ENCODE data around the gene NBPF19. TPM values are rescaled to one million over a fixed set of nuclear protein-coding genes. Genes with fewer than 3 reads are reported as not detected.
A peak's percentile ranks its signal among the peaks of the same experiment; 100 is the strongest.
"Not testable (repeated sequence)": the region's sequence is repeated elsewhere in the genome, so short reads cannot be mapped to it uniquely, and the experiment has no call there.

NBPF19 gene
- total and polyA plus RNA-seq, 4 donors = 5.6 to 50.7 (median 16.3) TPM

DNA sequence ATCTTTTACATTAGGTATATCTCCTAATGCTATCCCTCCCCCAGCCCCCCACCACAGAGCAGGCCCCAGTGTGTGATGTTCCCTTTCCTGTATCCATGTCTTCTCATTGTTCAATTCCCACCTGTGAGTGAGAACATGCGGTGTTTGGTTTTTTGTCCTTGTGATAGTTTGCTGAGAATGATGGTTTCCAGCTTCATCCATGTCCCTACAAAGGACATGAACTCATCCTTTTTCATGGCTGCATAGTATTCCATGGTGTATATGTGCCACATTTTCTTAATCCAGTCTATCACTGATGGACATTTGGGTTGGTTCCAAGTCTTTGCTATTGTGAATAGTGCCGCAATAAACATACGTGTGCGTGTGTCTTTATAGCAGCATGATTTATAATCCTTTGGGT lies 90.6 kb downstream of the NBPF19 start:
- not testable (repeated sequence) for H3K4me3 ChIP-seq; H3K27me3 ChIP-seq (ENCODE audit: control insufficient read depth in 3 of 3, insufficient read depth in 3 of 3, low read length in 2 of 3); H3K36me3 ChIP-seq (ENCODE audit: control insufficient read depth in 4 of 4, insufficient read depth in 4 of 4, low read length in 4 of 4); H3K9me3 ChIP-seq (ENCODE audit: control insufficient read depth in 4 of 4, insufficient read depth in 3 of 4, low read length in 3 of 4); DNase-seq; H3K4me1 ChIP-seq (ENCODE audit: control insufficient read depth in 5 of 5, insufficient read depth in 5 of 5, low read length in 5 of 5); H3K9ac ChIP-seq (ENCODE audit: insufficient read depth in 1 of 2, low read length in 2 of 2); H3K27ac ChIP-seq (ENCODE audit: low read depth in 1 of 2, low read length in 1 of 2); ATAC-seq (ENCODE audit: insufficient read depth, low FRiP score)
- 94 to 100% methylated on average over 1 of the region's 4 CpGs for WGBS, 2 donors

DNA sequence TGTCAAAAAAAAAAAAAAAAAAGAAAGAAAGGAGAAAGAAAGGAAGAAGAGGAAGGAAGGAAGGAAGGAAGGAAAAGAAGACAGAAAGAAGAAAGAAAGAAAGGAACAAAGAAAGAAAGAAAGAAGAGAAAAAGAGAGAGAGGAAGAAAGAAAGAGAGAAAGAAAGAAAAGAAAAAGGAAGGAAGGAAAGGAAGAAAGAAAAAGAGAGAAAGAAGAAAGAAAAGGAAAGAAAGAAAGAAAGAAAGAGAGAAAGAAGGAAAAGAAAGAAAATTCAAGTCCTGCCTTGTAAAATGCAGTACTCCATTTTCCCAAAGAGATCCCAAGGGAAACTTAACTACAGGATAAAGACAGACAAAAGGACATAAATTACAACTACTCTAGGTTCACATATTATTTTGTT lies 97.9 kb downstream of the NBPF19 start:
- not testable (repeated sequence) for H3K27ac ChIP-seq (ENCODE audit: low read depth in 1 of 2, low read length in 1 of 2); ATAC-seq (ENCODE audit: insufficient read depth, low FRiP score); H3K9ac ChIP-seq (ENCODE audit: insufficient read depth in 1 of 2, low read length in 2 of 2); H3K4me3 ChIP-seq; H3K4me1 ChIP-seq (ENCODE audit: control insufficient read depth in 5 of 5, insufficient read depth in 5 of 5, low read length in 5 of 5); H3K9me3 ChIP-seq (ENCODE audit: control insufficient read depth in 4 of 4, insufficient read depth in 3 of 4, low read length in 3 of 4); H3K27me3 ChIP-seq (ENCODE audit: control insufficient read depth in 3 of 3, insufficient read depth in 3 of 3, low read length in 2 of 3); DNase-seq; H3K36me3 ChIP-seq (ENCODE audit: control insufficient read depth in 4 of 4, insufficient read depth in 4 of 4, low read length in 4 of 4)

DNA sequence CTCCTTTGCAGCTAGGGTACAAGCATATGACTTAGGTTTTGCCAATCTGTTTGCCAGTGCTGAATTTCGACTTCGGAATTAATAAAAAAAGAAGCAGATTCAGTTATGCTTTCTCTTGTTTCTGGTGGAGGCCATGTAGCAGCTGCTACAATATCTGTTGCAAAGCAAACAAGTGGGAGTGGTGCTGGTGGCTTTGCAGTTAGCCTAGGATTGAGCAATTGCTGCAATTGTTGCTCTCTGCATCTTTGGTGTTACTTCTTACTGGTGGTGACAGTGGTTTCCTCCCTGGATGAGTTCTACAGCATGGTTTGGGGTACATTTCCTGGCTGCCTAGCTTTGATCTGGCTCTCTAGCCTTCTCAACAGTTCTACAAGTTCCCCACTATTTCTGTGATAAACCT lies 110.7 kb downstream of the NBPF19 start:
- H3K36me3 ChIP-seq (ENCODE audit: control insufficient read depth in 4 of 4, insufficient read depth in 4 of 4, low read length in 4 of 4); H3K4me3 ChIP-seq; H3K4me1 ChIP-seq (ENCODE audit: control insufficient read depth in 5 of 5, insufficient read depth in 5 of 5, low read length in 5 of 5); ATAC-seq (ENCODE audit: insufficient read depth, low FRiP score); H3K27ac ChIP-seq (ENCODE audit: low read depth in 1 of 2, low read length in 1 of 2); H3K9me3 ChIP-seq (ENCODE audit: control insufficient read depth in 4 of 4, insufficient read depth in 3 of 4, low read length in 3 of 4); H3K9ac ChIP-seq (ENCODE audit: insufficient read depth in 1 of 2, low read length in 2 of 2); H3K27me3 ChIP-seq (ENCODE audit: control insufficient read depth in 3 of 3, insufficient read depth in 3 of 3, low read length in 2 of 3): not testable (repeated sequence)
- DNase-seq = peak in 1 of 3 donors; percentile 1
- no CpG with 5 or more reads among the region's 2 CpGs for WGBS, 2 donors

Other genes starting within 250 kb of the NBPF19 start
- gene PPIAL4C, start 108.8 kb downstream of the NBPF19 start, total RNA-seq = under 1 TPM in 1 of 2 donors, not detected in 1; 0.71 TPM
- not detected for gene PPIAL4C, start 108.8 kb downstream of the NBPF19 start, polyA plus RNA-seq

All from lung (tissue), 10 donors.